Neural progenitor cell (in vitro differentiated cells): ENCODE data around the gene IL20RB. TPM values are rescaled to one million over a fixed set of nuclear protein-coding genes. Genes with fewer than 3 reads are reported as not detected.

Source experiments
- DNase-seq: peaks from one replicate; pipeline ENCODE4 v3.0.0-alpha.2; 2016; ENCODE audit warnings: low spot score
- H2AFZ ChIP-seq: fragments of 200-600 bp; sonication (generic); replicated peaks from 2 replicates; pipeline ENCODE4 v1.6.1; 2016; ENCODE audit warnings: antibody characterized with exemption
- H3F3A ChIP-seq: fragments of 200-600 bp; sonication (generic); 2 replicates; pipeline ENCODE4 v1.6.1; 2016; ENCODE audit warnings: antibody characterized with exemption, low read depth
- H3K27ac ChIP-seq: fragments of 200-600 bp; sonication (generic); 2 replicates; pipeline ENCODE4 v1.5.1; 2016; ENCODE audit warnings: mild to moderate bottlenecking
- H3K27me3 ChIP-seq: fragments of 200-600 bp; sonication (generic); 2 replicates; pipeline ENCODE4 v1.6.1; 2016; ENCODE audit warnings: mild to moderate bottlenecking, moderate library complexity
- H3K36me3 ChIP-seq: fragments of 200-600 bp; sonication (generic); 2 replicates; pipeline ENCODE4 v1.5.1; 2016
- H3K4me1 ChIP-seq: fragments of 200-600 bp; sonication (generic); 2 replicates; pipeline ENCODE4 v1.6.1; 2016; ENCODE audit warnings: mixed run types
- H3K4me2 ChIP-seq: fragments of 200-600 bp; sonication (generic); 2 replicates; pipeline ENCODE4 v1.6.1; 2016
- H3K4me3 ChIP-seq: fragments of 200-600 bp; sonication (generic); 2 replicates; pipeline ENCODE4 v1.5.1; 2016
- H3K79me2 ChIP-seq: fragments of 200-600 bp; sonication (generic); 2 replicates; pipeline ENCODE4 v1.6.1; 2016; ENCODE audit warnings: low read depth
- H3K9ac ChIP-seq: fragments of 200-600 bp; sonication (generic); 2 replicates; pipeline ENCODE4 v1.6.1; 2016
- H3K9me3 ChIP-seq: fragments of 200-600 bp; sonication (generic); 2 replicates; pipeline ENCODE4 v1.5.1; 2016; ENCODE audit warnings: low read depth
- H4K20me1 ChIP-seq: fragments of 200-600 bp; sonication (generic); 2 replicates; pipeline ENCODE4 v1.6.1; 2016; ENCODE audit warnings: low read depth
- H3K27ac Mint-ChIP-seq: 3 replicates; pipeline ENCODE4 v1.8.0; 2021; ENCODE audit warnings: mixed read lengths
- H3K27me3 Mint-ChIP-seq: 2 replicates; pipeline ENCODE4 v1.8.0; 2022; ENCODE audit warnings: low read depth, mild to moderate bottlenecking, inconsistent platforms, moderate library complexity, mixed read lengths; ENCODE audit not compliant: insufficient read depth
- H3K36me3 Mint-ChIP-seq: 3 replicates; pipeline ENCODE4 v1.8.0; 2021; ENCODE audit warnings: mixed read lengths
- H3K4me1 Mint-ChIP-seq: 3 replicates; pipeline ENCODE4 v1.8.0; 2021; ENCODE audit warnings: mixed read lengths
- H3K4me3 Mint-ChIP-seq: 3 replicates; pipeline ENCODE4 v1.8.0; 2021; ENCODE audit warnings: mild to moderate bottlenecking, moderate library complexity, mixed read lengths
- H3K9me3 Mint-ChIP-seq: 3 replicates; pipeline ENCODE4 v1.8.0; 2020; ENCODE audit warnings: mixed read lengths
- EZH2 ChIP-seq: fragments of 200-600 bp; sonication (generic); IDR thresholded peaks from 2 replicates; pipeline ENCODE4 v1.6.1; 2017; ENCODE audit warnings: antibody characterized with exemption, mild to moderate bottlenecking, moderate library complexity
- EZH2phosphoT487 ChIP-seq: fragments of 200-600 bp; sonication (generic); IDR thresholded peaks from 2 replicates; pipeline ENCODE4 v1.6.1; 2017; ENCODE audit warnings: antibody characterized with exemption
- total RNA-seq: library from RNA; depleted of rRNA; stranded (reverse); fragments of >200 nt; gene quantifications from 2 replicates; pipeline ENCODE4 v1.2.3, GENCODE V29; 2015; ENCODE audit warnings: low replicate concordance
- TF ChIP-seq, protein P1 (sequence below): fragments of 200-600 bp; sonication (generic); IDR thresholded peaks from 2 replicates; pipeline ENCODE4 v1.5.1; 2017; ENCODE audit warnings: antibody characterized with exemption, mild to moderate bottlenecking

Gene IL20RB
- total RNA-seq, 1 donor from 2014 or later: 2.5 TPM

DNA sequence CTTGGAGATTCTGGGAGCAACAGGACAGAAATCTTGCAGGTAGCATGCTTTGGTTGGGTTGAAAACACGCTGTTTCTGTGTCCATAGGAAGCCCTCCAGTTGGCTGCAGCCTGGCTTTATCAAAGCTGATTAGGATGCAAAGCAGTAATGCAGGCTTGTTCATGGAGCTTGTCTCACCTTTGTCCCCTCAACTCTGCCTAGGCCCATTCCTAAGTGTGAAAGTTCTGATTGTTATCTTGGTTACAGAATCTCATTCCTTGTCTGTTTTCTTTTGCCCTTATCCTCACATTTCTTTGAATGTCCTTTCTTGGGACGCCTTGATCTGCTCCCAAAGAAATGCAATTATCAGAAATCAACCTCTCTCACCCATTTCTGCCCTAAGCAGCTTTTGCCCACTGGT, 83.5 kb downstream of the IL20RB start:
- no peaks in the 10 kb centered on the region for H3K36me3 ChIP-seq
- Mint-ChIP-seq H3K27ac (no peak overlapping the region), H3K27me3 (peaks cover 6% of the 10 kb centered on the region), H3K4me3 (no peak overlapping the region), H3K9me3 (no peaks in the 10 kb centered on the region), H3K4me1 (peaks cover 11% of the 10 kb centered on the region), H3K36me3 (no peaks in the 10 kb centered on the region)
- H3K9ac ChIP-seq: no peak overlapping the region
- TF ChIP-seq EZH2 (no peak), EZH2phosphoT487 (no peak)
- TF ChIP-seq, protein P1, sequence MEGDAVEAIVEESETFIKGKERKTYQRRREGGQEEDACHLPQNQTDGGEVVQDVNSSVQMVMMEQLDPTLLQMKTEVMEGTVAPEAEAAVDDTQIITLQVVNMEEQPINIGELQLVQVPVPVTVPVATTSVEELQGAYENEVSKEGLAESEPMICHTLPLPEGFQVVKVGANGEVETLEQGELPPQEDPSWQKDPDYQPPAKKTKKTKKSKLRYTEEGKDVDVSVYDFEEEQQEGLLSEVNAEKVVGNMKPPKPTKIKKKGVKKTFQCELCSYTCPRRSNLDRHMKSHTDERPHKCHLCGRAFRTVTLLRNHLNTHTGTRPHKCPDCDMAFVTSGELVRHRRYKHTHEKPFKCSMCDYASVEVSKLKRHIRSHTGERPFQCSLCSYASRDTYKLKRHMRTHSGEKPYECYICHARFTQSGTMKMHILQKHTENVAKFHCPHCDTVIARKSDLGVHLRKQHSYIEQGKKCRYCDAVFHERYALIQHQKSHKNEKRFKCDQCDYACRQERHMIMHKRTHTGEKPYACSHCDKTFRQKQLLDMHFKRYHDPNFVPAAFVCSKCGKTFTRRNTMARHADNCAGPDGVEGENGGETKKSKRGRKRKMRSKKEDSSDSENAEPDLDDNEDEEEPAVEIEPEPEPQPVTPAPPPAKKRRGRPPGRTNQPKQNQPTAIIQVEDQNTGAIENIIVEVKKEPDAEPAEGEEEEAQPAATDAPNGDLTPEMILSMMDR: no peak
- H3K4me3 ChIP-seq: no peak overlapping the region
- no peak for DNase-seq
- H3K79me2 ChIP-seq: no peaks in the 10 kb centered on the region
- peaks cover 7% of the 10 kb centered on the region for H3K4me1 ChIP-seq
- H3F3A ChIP-seq: no peaks in the 10 kb centered on the region
- no peak overlapping the region for H3K27ac ChIP-seq
- H3K4me2 ChIP-seq: no peak overlapping the region
- H4K20me1 ChIP-seq: no peaks in the 10 kb centered on the region
- H3K9me3 ChIP-seq: no peaks in the 10 kb centered on the region
- H2AFZ ChIP-seq: peak overlapping the region; percentile 79
- no peaks in the 10 kb centered on the region for H3K27me3 ChIP-seq

DNA sequence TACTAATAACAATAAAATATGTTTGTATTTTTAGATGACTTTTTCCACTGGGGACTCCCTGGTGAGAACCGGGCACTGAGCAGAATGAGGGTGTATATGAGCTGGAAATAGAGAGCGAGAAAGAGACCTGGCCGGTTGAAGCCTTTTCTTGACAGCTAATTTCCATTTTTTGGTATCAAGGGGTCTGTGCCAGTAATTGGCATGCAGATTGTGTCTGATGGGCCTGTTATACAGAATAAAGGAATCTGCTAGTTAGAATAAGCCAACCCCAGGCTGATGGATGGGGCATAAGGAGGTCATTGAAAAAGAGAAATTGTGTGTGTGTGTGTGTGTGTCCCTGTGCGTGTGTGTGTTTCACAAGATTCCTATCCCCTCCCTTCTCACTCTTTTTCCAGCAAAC, 83.9 kb downstream of the IL20RB start:
- peaks cover 2% of the 10 kb centered on the region for H3F3A ChIP-seq
- H3K4me1 ChIP-seq: peaks cover 12% of the 10 kb centered on the region
- H3K27me3 Mint-ChIP-seq: peaks cover 6% of the 10 kb centered on the region
- TF ChIP-seq EZH2phosphoT487: no peak
- TF ChIP-seq EZH2: no peak
- TF ChIP-seq, protein P1: no peak
- no peak overlapping the region for H2AFZ ChIP-seq
- H3K4me3 ChIP-seq: no peak overlapping the region
- H3K4me2 ChIP-seq: no peak overlapping the region
- no peaks in the 10 kb centered on the region for H3K9me3 Mint-ChIP-seq
- H3K36me3 ChIP-seq: no peaks in the 10 kb centered on the region
- no peak overlapping the region for H3K27ac Mint-ChIP-seq
- peaks cover 14% of the 10 kb centered on the region for H3K4me1 Mint-ChIP-seq
- H4K20me1 ChIP-seq: no peaks in the 10 kb centered on the region
- H3K4me3 Mint-ChIP-seq: no peak overlapping the region
- no peak overlapping the region for H3K27ac ChIP-seq
- no peaks in the 10 kb centered on the region for H3K79me2 ChIP-seq
- H3K27me3 ChIP-seq: no peaks in the 10 kb centered on the region
- no peaks in the 10 kb centered on the region for H3K9me3 ChIP-seq
- no peak for DNase-seq
- no peaks in the 10 kb centered on the region for H3K36me3 Mint-ChIP-seq
- H3K9ac ChIP-seq: no peak overlapping the region

DNA sequence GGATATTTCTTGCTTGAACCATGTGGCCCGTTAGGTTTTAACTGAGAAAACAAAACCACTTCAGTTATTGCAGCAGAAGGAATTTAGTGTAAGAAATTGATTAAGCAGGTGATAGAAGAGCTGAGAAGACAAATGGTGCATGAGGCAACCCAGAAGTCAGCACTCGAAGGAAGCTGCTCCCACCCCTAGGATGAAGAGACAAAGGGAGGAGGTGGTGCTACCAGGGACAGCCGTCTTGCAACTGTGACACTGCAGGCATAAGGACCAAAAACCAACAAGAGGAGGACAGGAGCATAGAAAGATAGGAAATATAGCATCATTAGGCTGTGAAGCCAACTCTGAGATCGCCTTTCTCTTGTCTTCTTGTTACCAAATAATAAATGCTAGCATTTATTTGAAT, 89.0 kb downstream of the IL20RB start:
- Mint-ChIP-seq H3K27me3 (peaks cover 6% of the 10 kb centered on the region), H3K4me3 (no peak overlapping the region), H3K36me3 (no peaks in the 10 kb centered on the region), H3K27ac (no peak overlapping the region), H3K4me1 (peaks cover 23% of the 10 kb centered on the region), H3K9me3 (no peaks in the 10 kb centered on the region)
- no peaks in the 10 kb centered on the region for H4K20me1 ChIP-seq
- H3K4me1 ChIP-seq: peaks cover 15% of the 10 kb centered on the region
- peaks cover 15% of the 10 kb centered on the region for H3F3A ChIP-seq
- H3K4me3 ChIP-seq: no peak overlapping the region
- H3K4me2 ChIP-seq: peak overlapping the region; percentile 66
- H2AFZ ChIP-seq: peak overlapping the region; percentile 65
- TF ChIP-seq, protein P1: no peak
- TF ChIP-seq EZH2phosphoT487: no peak
- H3K36me3 ChIP-seq: no peaks in the 10 kb centered on the region
- DNase-seq: no peak
- H3K27ac ChIP-seq: no peak overlapping the region
- no peaks in the 10 kb centered on the region for H3K27me3 ChIP-seq
- no peak overlapping the region for H3K9ac ChIP-seq
- no peaks in the 10 kb centered on the region for H3K9me3 ChIP-seq
- H3K79me2 ChIP-seq: no peaks in the 10 kb centered on the region
